HUES64 (cell line): Measurements from ENCODE around the gene TSPYL6.

ENCODE experiments used
- H3K27ac ChIP-seq: 2 replicates; pipeline ENCODE4 v1.7.0; 2013; ENCODE audit warnings: low read depth, low read length, inconsistent platforms
- H3K27me3 ChIP-seq: 2 replicates; pipeline ENCODE4 v1.6.1; 2013; ENCODE audit warnings: mild to moderate bottlenecking, low read length; ENCODE audit not compliant: insufficient read depth
- H3K36me3 ChIP-seq: 2 replicates; pipeline ENCODE4 v1.6.1; 2013; ENCODE audit warnings: mild to moderate bottlenecking, low read length; ENCODE audit not compliant: insufficient read depth
- H3K4me1 ChIP-seq: 2 replicates; pipeline ENCODE4 v1.6.1; 2013; ENCODE audit warnings: mild to moderate bottlenecking, low read length, moderate library complexity; ENCODE audit not compliant: insufficient read depth
- H3K4me3 ChIP-seq: 2 replicates; pipeline ENCODE4 v1.5.1; 2013; ENCODE audit warnings: mild to moderate bottlenecking, low read length, moderate library complexity
- H3K9ac ChIP-seq: 2 replicates; pipeline ENCODE4 v1.6.1; 2013; ENCODE audit warnings: mild to moderate bottlenecking, low read depth, low read length
- H3K9me3 ChIP-seq: 2 replicates; pipeline ENCODE4 v1.6.1; 2013; ENCODE audit warnings: low read depth, low read length; ENCODE audit not compliant: insufficient read depth
- WGBS: fragments of 150-250, 120-280 bp; methylation state at CpG from one replicate; pipeline ENCODE4 v1.1.7; 2013; ENCODE audit warnings: missing lambda C conversion rate; 5-methylcytosine and 5-hydroxymethylcytosine counted together

The TSPYL6 gene

GRCh38 chr2:54255230-54256090, 569 bp downstream of the TSPYL6 start:
- H3K4me3 ChIP-seq = no peak overlapping the region
- no peaks in the 10 kb centered on the region for H3K9me3 ChIP-seq
- H3K27ac ChIP-seq = no peak overlapping the region
- no peak overlapping the region for H3K9ac ChIP-seq
- H3K36me3 ChIP-seq = no peaks in the 10 kb centered on the region
- H3K4me1 ChIP-seq = no peaks in the 10 kb centered on the region
- 95% methylated on average over 37 of the region's 37 CpGs for WGBS
- no peaks in the 10 kb centered on the region for H3K27me3 ChIP-seq

- Histone ChIP-seq H3K4me3 (no peak overlapping the region), H3K27ac (no peak overlapping the region), H3K4me1 (no peaks in the 10 kb centered on the region)
These were observed 1.8 kb downstream of the TSPYL6 start for GRCh38 chr2:54254180-54254579.

GRCh38 chr2:54249629-54250028, 6.4 kb downstream of the TSPYL6 start:
- Histone ChIP-seq H3K27ac (no peak overlapping the region), H3K4me3 (no peak overlapping the region), H3K27me3 (no peaks in the 10 kb centered on the region), H3K9ac (no peak overlapping the region), H3K4me1 (no peaks in the 10 kb centered on the region), H3K36me3 (no peaks in the 10 kb centered on the region), H3K9me3 (no peaks in the 10 kb centered on the region)

More at GRCh38 chr2:54254180-54254579, 1.8 kb downstream of the TSPYL6 start:
- no peak overlapping the region for H3K9ac ChIP-seq
- no peaks in the 10 kb centered on the region for H3K9me3 ChIP-seq
- no peaks in the 10 kb centered on the region for H3K27me3 ChIP-seq
- H3K36me3 ChIP-seq = no peaks in the 10 kb centered on the region

GRCh38 chr2:54247115-54247514, 8.9 kb downstream of the TSPYL6 start:
- Histone ChIP-seq H3K4me3 (no peak overlapping the region), H3K9me3 (no peaks in the 10 kb centered on the region), H3K27ac (no peak overlapping the region), H3K4me1 (no peaks in the 10 kb centered on the region), H3K27me3 (no peaks in the 10 kb centered on the region), H3K36me3 (no peaks in the 10 kb centered on the region), H3K9ac (no peak overlapping the region)
- 69% methylated on average over 1 of the region's 1 CpG for WGBS

GRCh38 chr2:54240515-54241469, 15.2 kb downstream of the TSPYL6 start:
- WGBS = 37% methylated on average over 4 of the region's 5 CpGs
- Histone ChIP-seq H3K9ac (no peak overlapping the region), H3K4me3 (no peak overlapping the region), H3K27ac (no peak overlapping the region), H3K36me3 (no peaks in the 10 kb centered on the region), H3K4me1 (peaks cover 11% of the 10 kb centered on the region; the same call in 1 of the 2 replicates), H3K9me3 (no peaks in the 10 kb centered on the region), H3K27me3 (no peaks in the 10 kb centered on the region)

- no peak overlapping the region for H3K27ac ChIP-seq
These were observed 16.6 kb downstream of the TSPYL6 start for GRCh38 chr2:54239427-54239826.

GRCh38 chr2:54237428-54237827, 18.6 kb downstream of the TSPYL6 start:
- Histone ChIP-seq H3K36me3 (no peaks in the 10 kb centered on the region), H3K9me3 (no peaks in the 10 kb centered on the region), H3K4me1 (peaks cover 11% of the 10 kb centered on the region; the same call in 1 of the 2 replicates), H3K27me3 (no peaks in the 10 kb centered on the region), H3K9ac (no peak overlapping the region), H3K27ac (no peak overlapping the region), H3K4me3 (no peak overlapping the region)
- 100% methylated on average over 1 of the region's 2 CpGs for WGBS

More at GRCh38 chr2:54239427-54239826, 16.6 kb downstream of the TSPYL6 start:
- no peaks in the 10 kb centered on the region for H3K9me3 ChIP-seq
- H3K36me3 ChIP-seq = no peaks in the 10 kb centered on the region
- H3K4me1 ChIP-seq = peaks cover 11% of the 10 kb centered on the region; the same call in 1 of the 2 replicates
- H3K9ac ChIP-seq = no peak overlapping the region
- no peak overlapping the region for H3K4me3 ChIP-seq
- H3K27me3 ChIP-seq = no peaks in the 10 kb centered on the region
- WGBS = 80% methylated on average over 1 of the region's 1 CpG

- no peak overlapping the region for H3K27ac ChIP-seq
- H3K4me1 ChIP-seq = peaks cover 7% of the 10 kb centered on the region
- no peaks in the 10 kb centered on the region for H3K27me3 ChIP-seq
- H3K4me3 ChIP-seq = no peak overlapping the region
- H3K9me3 ChIP-seq = no peaks in the 10 kb centered on the region
- WGBS = 63% methylated on average over 4 of the region's 4 CpGs
- H3K36me3 ChIP-seq = no peaks in the 10 kb centered on the region
- no peak overlapping the region for H3K9ac ChIP-seq
These were observed 22.0 kb downstream of the TSPYL6 start for GRCh38 chr2:54233832-54234649.

- no peak overlapping the region for H3K27ac ChIP-seq
These were observed 27.1 kb downstream of the TSPYL6 start for GRCh38 chr2:54228945-54229344.

GRCh38 chr2:54227798-54228197, 28.2 kb downstream of the TSPYL6 start:
- no peak overlapping the region for H3K4me3 ChIP-seq
- H3K27ac ChIP-seq = no peak overlapping the region
- H3K36me3 ChIP-seq = no peaks in the 10 kb centered on the region
- no peaks in the 10 kb centered on the region for H3K9me3 ChIP-seq
- no peak overlapping the region for H3K9ac ChIP-seq
- H3K27me3 ChIP-seq = no peaks in the 10 kb centered on the region
- H3K4me1 ChIP-seq = peaks cover 7% of the 10 kb centered on the region

More at GRCh38 chr2:54228945-54229344, 27.1 kb downstream of the TSPYL6 start:
- Histone ChIP-seq H3K9ac (no peak overlapping the region), H3K4me1 (peaks cover 7% of the 10 kb centered on the region), H3K9me3 (no peaks in the 10 kb centered on the region), H3K36me3 (no peaks in the 10 kb centered on the region), H3K27me3 (no peaks in the 10 kb centered on the region), H3K4me3 (no peak overlapping the region)
- 88% methylated on average over 2 of the region's 2 CpGs for WGBS
